GM21529 (cell line): ENCODE results near the gene IFNE.
A peak's percentile ranks its signal among the peaks of the same experiment; 100 is the strongest.
"Not testable (repeated sequence)": the region's sequence is repeated elsewhere in the genome, so short reads cannot be mapped to it uniquely, and the experiment has no call there.

ENCODE experiments used
- ATAC-seq: cut with Tn5 transposase; IDR thresholded peaks from one replicate; pipeline ENCODE4 v1.9.1; 2021; ENCODE audit not compliant: unreplicated experiment

Gene IFNE

DNA sequence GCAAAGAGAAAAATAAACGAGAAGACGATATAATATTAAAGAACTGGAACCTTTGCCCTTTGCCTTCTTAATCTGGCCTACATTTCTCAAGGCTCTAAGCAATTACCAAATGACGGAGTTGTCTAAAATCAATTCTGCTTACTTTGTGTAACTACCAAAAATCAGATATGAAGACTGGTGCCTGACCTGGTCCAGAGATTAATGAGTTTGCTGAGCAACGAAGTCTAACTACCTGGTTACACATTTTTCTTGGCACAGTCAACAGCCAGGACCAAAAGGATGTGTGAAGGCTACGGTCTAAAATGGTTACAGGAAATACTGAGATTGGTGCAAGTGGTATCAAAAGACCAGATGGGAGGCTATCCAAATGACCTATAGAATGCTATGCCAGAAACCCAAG lies 17.8 kb upstream of the IFNE start:
- no peak for ATAC-seq

- no peak for ATAC-seq
Measured at GRCh38 chr9:21491756-21492155, 9.6 kb upstream of the IFNE start.

GRCh38 chr9:21481470-21482056 lies 550 bp downstream of the IFNE start:
- ATAC-seq: peak; percentile 57

GRCh38 chr9:21479152-21479702 lies 2.9 kb downstream of the IFNE start:
- no peak for ATAC-seq

DNA sequence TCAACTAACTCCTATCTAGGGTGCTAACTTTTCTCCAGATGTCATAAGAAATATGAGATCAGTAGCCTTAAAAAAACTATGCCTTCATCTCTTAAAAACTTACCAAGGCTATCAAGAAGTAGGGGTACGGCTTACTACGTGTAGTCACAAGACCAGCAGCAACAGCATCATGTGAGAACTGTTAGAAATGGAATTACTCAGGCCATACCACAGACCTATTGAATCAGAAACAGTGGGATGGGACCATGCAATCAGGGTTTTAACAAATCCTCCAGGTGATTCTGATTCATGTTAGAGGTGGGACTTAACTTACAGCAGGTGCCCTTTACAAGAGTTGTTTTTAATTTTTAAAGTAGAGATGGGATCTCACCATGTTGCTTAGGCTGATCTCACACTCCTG lies 4.6 kb downstream of the IFNE start:
- no peak for ATAC-seq

DNA sequence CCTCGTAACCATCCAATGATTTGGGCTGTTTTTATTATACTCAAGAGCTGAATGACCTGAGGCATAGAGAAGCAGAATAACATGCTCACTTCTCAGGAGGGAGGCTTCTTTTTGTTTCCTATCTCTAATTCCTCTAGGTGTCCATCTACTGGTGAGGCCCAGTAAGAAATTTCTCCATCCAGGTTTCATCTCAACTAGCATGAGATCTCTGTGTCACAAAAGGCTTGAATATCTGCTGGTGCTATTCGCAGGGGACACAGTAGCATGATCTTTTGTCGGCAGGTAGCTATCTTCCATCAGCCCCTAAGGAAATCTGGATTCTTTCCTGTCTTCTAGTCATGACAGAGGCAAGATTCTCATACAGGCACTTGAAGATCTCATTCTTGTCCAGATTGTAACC lies 8.9 kb downstream of the IFNE start:
- ATAC-seq: no peak

DNA sequence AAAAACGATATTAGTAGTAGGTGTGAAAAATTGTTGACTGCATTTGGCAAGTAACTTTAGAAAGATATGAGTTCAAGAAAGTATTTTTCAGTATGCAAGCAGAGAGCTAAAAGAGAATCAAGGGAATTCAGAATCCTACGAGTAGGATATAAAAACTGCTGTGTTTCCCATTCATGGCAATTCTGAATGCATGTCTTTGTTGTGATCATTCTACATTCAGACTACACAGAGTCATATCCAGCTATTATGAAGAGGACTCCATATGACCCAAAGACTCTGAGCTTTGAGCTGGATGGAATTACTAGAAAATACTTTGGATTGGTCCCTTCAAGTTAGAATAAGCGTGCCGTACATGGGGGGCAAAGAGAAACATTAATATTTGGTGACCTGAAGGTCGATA lies 12.0 kb downstream of the IFNE start:
- ATAC-seq: no peak

DNA sequence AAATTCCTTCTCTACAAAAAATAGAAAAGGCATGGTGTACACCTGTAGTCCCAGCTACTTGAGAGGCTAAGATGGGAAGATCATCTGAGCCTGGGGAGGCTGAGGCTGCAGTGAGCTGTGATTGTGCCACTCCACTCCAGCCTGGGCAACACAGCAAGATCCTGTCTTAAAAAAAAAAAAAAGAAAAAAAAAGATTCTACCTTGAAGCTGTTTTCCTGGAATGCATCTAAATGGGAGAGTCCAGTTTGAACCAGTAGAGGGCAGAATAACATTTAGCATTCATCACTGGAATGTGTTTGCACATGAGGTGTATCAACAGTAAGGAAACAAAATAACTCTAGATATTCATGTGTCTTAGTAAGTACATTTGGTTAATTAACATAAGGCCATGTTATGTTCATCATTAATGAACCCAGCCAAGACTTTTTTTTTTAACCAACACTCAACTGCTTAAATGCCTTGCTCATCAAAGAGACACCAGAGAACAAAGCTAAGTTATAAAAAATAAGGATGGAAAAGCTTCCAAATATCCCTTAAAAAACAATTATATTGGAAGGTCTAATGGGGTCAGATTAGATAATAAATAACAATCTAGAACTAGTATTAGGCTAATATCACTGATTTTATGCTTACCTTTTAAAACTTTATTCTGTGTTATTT lies 16.1 kb downstream of the IFNE start:
- peak; percentile 63 for ATAC-seq

DNA sequence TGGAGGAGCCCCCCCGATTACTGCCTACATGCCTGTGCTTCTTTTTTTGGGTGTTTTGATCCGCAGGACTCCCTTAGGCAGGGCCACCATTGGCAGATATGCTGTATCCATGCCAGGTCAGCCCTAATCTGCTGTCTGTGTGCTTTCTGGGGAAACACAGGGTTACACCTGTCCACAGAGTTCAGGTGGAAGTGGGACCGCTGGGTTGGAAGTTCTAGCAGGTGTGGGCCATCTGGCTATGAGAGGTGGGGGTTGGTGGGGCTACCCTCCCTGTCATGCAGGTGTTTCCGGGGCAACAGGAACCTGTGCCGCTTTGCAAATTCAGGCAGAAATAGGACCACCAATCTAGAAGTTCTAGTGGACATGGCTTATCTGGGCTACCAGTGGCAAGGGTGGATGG lies 17.0 kb downstream of the IFNE start:
- ATAC-seq: no peak

GRCh38 chr9:21461377-21461776 lies 20.7 kb downstream of the IFNE start:
- no peak for ATAC-seq

DNA sequence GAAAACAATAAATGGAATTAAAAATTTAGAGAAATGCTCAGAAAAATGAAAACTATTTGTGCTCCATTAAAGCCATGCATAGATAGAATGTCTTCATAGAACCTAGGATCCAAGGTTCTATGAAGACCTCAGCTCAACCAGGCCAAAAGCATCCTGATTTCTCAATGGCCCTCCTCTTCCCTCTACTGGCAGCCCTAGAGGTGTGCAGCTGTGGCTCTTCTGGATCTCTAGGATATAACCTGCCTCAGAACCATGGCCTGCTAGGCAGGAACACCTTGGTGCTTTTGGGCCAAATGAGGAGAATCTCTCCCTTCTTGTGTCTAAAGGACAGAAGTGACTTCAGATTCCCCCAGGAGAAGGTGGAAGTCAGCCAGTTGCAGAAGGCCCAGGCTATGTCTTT lies 26.8 kb downstream of the IFNE start:
- ATAC-seq: peak; percentile 98

DNA sequence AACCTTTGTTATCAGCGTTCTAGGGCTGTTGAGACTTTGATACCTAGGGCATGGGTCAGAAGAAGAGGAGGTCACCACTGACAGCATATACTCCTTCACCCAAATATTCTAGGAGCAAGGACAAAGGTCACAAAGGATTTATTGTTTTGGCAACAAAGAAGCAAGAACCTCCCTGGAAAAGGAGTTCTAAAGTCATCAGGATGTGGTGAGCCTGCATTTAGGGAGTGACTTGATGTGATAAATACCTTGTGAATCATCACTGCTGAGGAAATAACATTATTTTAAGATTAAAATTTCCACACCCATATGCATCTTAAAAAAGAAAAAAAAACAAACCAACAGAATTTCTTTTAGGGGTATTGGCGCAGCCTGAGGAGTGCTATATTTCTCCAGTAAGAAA lies 28.0 kb downstream of the IFNE start:
- ATAC-seq: no peak

DNA sequence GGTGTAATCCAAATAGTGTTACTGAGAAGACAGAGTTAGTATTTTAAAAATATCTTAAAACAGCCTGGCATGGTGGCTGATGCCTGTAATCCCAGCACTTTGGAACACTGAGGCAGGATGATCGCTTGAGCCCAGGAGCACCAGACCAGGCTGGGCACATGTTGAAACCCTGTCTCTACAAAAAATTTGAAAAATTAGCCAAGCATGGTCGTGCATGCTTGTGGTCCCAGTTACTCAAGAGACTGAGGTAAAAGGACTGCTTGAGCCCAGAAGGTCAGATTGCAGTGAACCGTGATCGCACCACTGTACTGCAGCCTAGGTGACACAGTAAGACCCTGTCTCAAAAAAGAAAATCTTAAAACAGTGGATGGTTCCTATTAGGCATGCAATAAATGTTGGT lies 29.4 kb downstream of the IFNE start:
- no peak for ATAC-seq

DNA sequence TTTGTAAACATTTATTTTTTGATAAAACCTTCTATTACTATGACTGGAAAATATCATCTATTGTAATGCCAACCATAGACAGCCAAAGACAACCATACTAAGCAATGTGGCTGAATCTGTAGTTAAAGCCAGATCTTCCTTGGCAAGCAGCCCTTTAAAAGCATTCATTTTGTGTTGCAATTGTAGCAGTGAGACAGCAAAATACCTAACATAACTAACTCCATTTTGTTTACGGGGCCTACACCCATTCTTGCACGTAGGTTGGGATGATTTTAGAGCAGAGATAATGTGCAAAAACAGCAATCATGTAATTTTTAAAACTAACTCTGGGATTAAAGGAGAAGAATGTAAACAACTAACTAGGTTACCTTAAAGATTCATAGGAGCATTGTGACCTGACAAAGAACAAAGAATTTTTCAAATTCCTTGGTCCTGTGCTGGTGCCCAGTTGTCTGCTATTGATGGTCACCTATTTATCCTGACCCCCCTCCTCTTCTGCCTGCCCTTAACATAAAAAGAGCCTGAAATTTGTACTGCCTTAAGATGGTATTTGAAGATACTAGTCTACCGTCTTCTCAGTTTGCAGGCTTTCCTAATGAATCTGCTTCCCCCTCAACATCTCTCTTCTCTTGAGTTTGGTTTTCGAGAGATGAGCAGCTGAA lies 31.2 kb downstream of the IFNE start:
- ATAC-seq: no peak

GRCh38 chr9:21449312-21449711 lies 32.8 kb downstream of the IFNE start:
- ATAC-seq: not testable (repeated sequence)

GRCh38 chr9:21443849-21444625 lies 38.1 kb downstream of the IFNE start:
- ATAC-seq: peak; percentile 91

GRCh38 chr9:21440139-21440538 lies 42.0 kb downstream of the IFNE start, which contains the start of gene IFNA1:
TSS of gene IFNA1 (plus strand) at chr9:21440439. CDS start at chr9:21440508, 69 bp downstream.
- no peak for ATAC-seq

DNA sequence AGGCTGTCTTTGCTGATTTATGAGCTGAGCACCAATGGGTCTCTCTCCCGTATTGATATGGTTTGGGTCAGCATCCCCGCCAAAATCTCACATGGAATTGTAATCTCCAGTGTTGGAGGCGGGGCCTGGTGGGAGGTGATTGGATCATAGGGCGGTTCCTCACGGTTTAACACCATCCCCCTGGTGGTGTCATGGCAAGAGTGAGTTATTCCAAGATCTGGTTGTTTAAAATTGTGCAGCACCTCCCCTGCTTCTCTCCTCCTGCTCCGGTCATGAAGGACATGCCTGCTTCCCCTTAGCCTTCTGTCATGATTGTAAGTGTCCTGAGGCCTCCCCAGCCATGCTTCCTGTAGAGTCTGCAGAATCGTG lies 47.1 kb downstream of the IFNE start:
- ATAC-seq: not testable (repeated sequence)

GRCh38 chr9:21434202-21435014 lies 47.7 kb downstream of the IFNE start:
- no peak for ATAC-seq

GRCh38 chr9:21432672-21433425 lies 49.3 kb downstream of the IFNE start:
- ATAC-seq: peak; percentile 67
